Natural killer cell (primary cell): ENCODE results near the gene RPS19. TPM values are rescaled to one million over a fixed set of nuclear protein-coding genes. Genes with fewer than 3 reads are reported as not detected.
A peak's percentile ranks its signal among the peaks of the same experiment; 100 is the strongest.

Source experiments
- ATAC-seq, 3 donors: fragments of 150-1000 bp in 2 of 3; fragments of 200-7000 bp in 1 of 3; cut with Tn5 transposase; 1 replicate in 1 of 3; 2 replicates in 2 of 3; pipeline ENCODE4 v1.10.0; 2021; ENCODE audit warnings: mild to moderate bottlenecking in 2 of 3, moderate library complexity in 2 of 3
- DNase-seq, 2 donors: peaks; one replicate each; pipeline versions ENCODE4 v3.0.0 to v3.0.0-alpha.2; 2013 to 2021; ENCODE audit warnings: mixed read lengths in 1 of 2
- H3K27ac ChIP-seq: one replicate; pipeline ENCODE4 v1.5.1; 2013; ENCODE audit warnings: mild to moderate bottlenecking, low read length
- H3K27me3 ChIP-seq: one replicate; pipeline ENCODE4 v1.6.1; 2013; ENCODE audit warnings: low read length; ENCODE audit not compliant: control insufficient read depth, insufficient read depth
- H3K36me3 ChIP-seq: one replicate; pipeline ENCODE4 v1.6.1; 2013; ENCODE audit warnings: low read length; ENCODE audit not compliant: control insufficient read depth, insufficient read depth
- H3K4me1 ChIP-seq: one replicate; pipeline ENCODE4 v1.6.1; 2013; ENCODE audit warnings: low read length; ENCODE audit not compliant: control insufficient read depth, insufficient read depth
- H3K4me3 ChIP-seq: one replicate; pipeline ENCODE4 v1.5.1; 2013; ENCODE audit warnings: low read length
- H3K9me3 ChIP-seq: one replicate; pipeline ENCODE4 v1.6.1; 2013; ENCODE audit warnings: low read length; ENCODE audit not compliant: control insufficient read depth, insufficient read depth
- H3K27ac Mint-ChIP-seq, 2 donors: one replicate each; pipeline ENCODE4 v1.8.0; 2022; ENCODE audit warnings: mild to moderate bottlenecking in 2 of 2, mixed read lengths in 2 of 2, moderate library complexity in 1 of 2
- H3K27me3 Mint-ChIP-seq, 2 donors: one replicate each; pipeline ENCODE4 v1.8.0; 2022; ENCODE audit warnings: low read depth in 2 of 2, mixed read lengths in 2 of 2
- H3K36me3 Mint-ChIP-seq: one replicate; pipeline ENCODE4 v1.8.0; 2022; ENCODE audit warnings: mixed read lengths
- H3K4me1 Mint-ChIP-seq, 2 donors: one replicate each; pipeline ENCODE4 v1.8.0; 2022; ENCODE audit warnings: mixed read lengths in 2 of 2
- H3K4me3 Mint-ChIP-seq: one replicate; pipeline ENCODE4 v1.8.0; 2022; ENCODE audit warnings: mild to moderate bottlenecking, moderate library complexity, mixed read lengths
- H3K9me3 Mint-ChIP-seq, 2 donors: one replicate each; pipeline ENCODE4 v1.8.0; 2022; ENCODE audit warnings: mixed read lengths in 2 of 2
- WGBS: methylation state at CpG from one replicate; pipeline ENCODE4 v1.1.7; 2013; ENCODE audit warnings: missing lambda C conversion rate; ENCODE audit not compliant: insufficient coverage; 5-methylcytosine and 5-hydroxymethylcytosine counted together
- intact Hi-C: fragments of 100-400 bp; cut with micrococcal nuclease; formaldehyde crosslinking; loops from one replicate; pipeline ENCODE4 v1.14.2; 2022
- total RNA-seq, 4 donors: library from RNA; stranded (reverse); fragments of 120-200 nt in 1 of 4; gene quantifications; one replicate each; pipeline versions ENCODE4 v1.2.3 to v1.2.4, GENCODE V29; 2013 to 2022
- TF ChIP-seq, protein P1 (sequence below): fragments of 200-600 bp; IDR thresholded peaks from one replicate; pipeline ENCODE4 v1.8.0; 2022; ENCODE audit warnings: antibody characterized with exemption

RPS19 gene
- total RNA-seq, result 1,000 to 10,000 TPM; 1,358 to 1,814 (median 1,709) TPM
- total RNA-seq (2013), result 3,681 TPM

DNA sequence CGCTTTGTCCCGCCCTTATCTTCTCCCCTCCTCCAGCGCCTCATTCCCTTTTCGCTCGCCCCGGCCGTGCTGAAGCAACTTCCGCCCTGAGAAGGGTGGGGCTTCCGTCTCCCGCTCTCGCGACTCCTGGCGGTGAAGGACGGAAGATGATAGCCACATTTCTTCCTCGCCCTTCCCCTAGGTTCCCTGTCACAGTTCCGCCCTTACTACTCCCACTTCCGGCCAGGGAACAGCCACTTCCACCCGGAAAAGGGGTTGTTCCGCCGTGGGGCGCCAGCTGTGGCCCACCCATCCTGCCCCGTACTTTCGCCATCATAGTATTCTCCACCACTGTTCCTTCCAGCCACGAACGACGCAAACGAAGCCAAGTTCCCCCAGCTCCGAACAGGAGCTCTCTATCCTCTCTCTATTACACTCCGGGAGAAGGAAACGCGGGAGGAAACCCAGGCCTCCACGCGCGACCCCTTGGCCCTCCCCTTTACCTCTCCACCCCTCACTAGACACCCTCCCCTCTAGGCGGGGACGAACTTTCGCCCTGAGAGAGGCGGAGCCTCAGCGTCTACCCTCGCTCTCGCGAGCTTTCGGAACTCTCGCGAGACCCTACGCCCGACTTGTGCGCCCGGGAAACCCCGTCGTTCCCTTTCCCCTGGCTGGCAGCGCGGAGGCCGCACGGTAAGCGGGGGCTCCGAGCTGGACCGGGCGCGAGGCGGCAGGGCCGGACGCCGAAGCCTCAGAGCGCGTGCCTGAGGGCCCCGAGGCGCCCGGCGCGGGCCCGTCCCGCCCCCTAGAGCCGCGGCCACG, at the start of gene RPS19:
Gene RPS19, plus strand, starts transcription at position 638 of the 801 bp plus-strand sequence. CDS start 520 bp downstream, outside the sequence.
- ATAC-seq, result peak; percentile 86 to 95 (median 86)
- Mint-ChIP-seq H3K4me1 (peaks cover 35 to 52% of the 10 kb centered on the region in 2 donors), H3K36me3 (no peaks in the 10 kb centered on the region), H3K9me3 (no peaks in the 10 kb centered on the region), H3K27ac (peak within 1 kb of the TSS; percentile 94 to 96), H3K4me3 (peak within 1 kb of the TSS; percentile 95), H3K27me3 (no peaks in the 10 kb centered on the region)
- DNase-seq, result peak; percentile 98 to 99
- Histone ChIP-seq H3K36me3 (peaks cover 39% of the 10 kb centered on the region), H3K27me3 (no peaks in the 10 kb centered on the region), H3K4me3 (peak within 1 kb of the TSS; percentile 82), H3K4me1 (peaks cover 48% of the 10 kb centered on the region), H3K27ac (peak within 1 kb of the TSS; percentile 92), H3K9me3 (no peaks in the 10 kb centered on the region)
- intact Hi-C loops, result loop anchor here (1.0 to 2.0 kb wide), 4 partner anchors 11 to 175 kb away; no protein-coding TSS in a partner anchor
- TF ChIP-seq, protein P1, sequence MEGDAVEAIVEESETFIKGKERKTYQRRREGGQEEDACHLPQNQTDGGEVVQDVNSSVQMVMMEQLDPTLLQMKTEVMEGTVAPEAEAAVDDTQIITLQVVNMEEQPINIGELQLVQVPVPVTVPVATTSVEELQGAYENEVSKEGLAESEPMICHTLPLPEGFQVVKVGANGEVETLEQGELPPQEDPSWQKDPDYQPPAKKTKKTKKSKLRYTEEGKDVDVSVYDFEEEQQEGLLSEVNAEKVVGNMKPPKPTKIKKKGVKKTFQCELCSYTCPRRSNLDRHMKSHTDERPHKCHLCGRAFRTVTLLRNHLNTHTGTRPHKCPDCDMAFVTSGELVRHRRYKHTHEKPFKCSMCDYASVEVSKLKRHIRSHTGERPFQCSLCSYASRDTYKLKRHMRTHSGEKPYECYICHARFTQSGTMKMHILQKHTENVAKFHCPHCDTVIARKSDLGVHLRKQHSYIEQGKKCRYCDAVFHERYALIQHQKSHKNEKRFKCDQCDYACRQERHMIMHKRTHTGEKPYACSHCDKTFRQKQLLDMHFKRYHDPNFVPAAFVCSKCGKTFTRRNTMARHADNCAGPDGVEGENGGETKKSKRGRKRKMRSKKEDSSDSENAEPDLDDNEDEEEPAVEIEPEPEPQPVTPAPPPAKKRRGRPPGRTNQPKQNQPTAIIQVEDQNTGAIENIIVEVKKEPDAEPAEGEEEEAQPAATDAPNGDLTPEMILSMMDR, result peak; percentile 72
- under 1% methylated on average over 76 of the region's 76 CpGs for WGBS

DNA sequence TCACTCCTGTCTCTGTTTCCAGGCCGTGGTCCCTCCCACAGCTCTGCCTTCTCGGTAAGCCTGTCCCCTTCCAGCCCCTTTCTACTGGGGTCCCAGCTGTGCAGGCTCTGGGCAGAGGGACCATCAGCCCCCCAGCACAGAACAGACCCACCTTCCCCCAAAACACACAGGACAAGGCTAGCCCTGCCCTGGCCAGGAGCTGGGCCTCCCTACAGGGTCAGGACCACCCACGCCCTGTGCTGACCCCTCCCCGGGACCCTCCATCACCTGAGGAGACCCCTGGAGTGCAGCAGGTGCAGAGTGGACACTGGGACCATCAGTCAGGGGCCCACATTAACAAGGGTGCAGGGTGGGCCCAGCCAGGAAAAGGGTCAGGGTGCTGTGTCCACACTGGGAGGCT, 49.8 kb upstream of the RPS19 start:
- ATAC-seq, result no peak
- Mint-ChIP-seq H3K36me3 (no peaks in the 10 kb centered on the region), H3K27me3 (peaks cover 7 to 10% of the 10 kb centered on the region in 2 donors), H3K27ac (no peak overlapping the region), H3K4me1 (no peaks in the 10 kb centered on the region), H3K4me3 (no peak overlapping the region), H3K9me3 (no peaks in the 10 kb centered on the region)
- 60% methylated on average over 4 of the region's 4 CpGs for WGBS
- Histone ChIP-seq H3K4me1 (peaks cover 21% of the 10 kb centered on the region), H3K36me3 (no peaks in the 10 kb centered on the region), H3K9me3 (no peaks in the 10 kb centered on the region), H3K4me3 (no peak overlapping the region), H3K27me3 (no peaks in the 10 kb centered on the region), H3K27ac (no peak overlapping the region)
- TF ChIP-seq, protein P1, result no peak
- intact Hi-C loops, result no loop called here
- DNase-seq, result no peak

DNA sequence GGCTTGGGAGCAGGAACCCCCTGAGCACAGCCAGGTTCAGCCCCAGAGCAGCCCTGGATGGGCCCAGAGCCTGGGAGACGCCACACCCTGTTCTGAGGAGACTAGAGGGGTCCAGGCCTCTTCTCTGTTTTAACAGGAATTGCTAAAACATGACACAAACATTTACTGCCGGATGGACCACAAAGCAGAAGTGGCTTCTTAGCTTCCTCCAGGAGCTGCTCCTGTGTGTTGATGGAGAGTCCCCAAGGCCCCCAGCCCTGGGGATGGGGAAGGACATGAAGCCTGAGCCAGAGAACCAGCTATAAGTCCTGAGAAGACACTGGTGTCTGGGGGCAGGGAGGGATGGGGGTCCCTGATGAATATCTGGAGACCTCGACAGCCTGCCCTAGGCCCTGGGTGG, 49.0 kb upstream of the RPS19 start:
- TF ChIP-seq, protein P1, result no peak
- DNase-seq, result no peak
- H3K4me3 ChIP-seq, result no peak overlapping the region
- no peaks in the 10 kb centered on the region for H3K9me3 ChIP-seq
- no peaks in the 10 kb centered on the region for H3K27me3 ChIP-seq
- Mint-ChIP-seq H3K27ac (no peak overlapping the region), H3K36me3 (no peaks in the 10 kb centered on the region), H3K4me3 (no peak overlapping the region), H3K9me3 (no peaks in the 10 kb centered on the region), H3K4me1 (no peaks in the 10 kb centered on the region), H3K27me3 (peaks cover 7 to 10% of the 10 kb centered on the region in 2 donors)
- peak in 1 of 3 donors; percentile 60 for ATAC-seq
- H3K36me3 ChIP-seq, result no peaks in the 10 kb centered on the region
- 13% methylated on average over 3 of the region's 3 CpGs for WGBS
- H3K27ac ChIP-seq, result no peak overlapping the region
- intact Hi-C loops, result no loop called here
- peaks cover 21% of the 10 kb centered on the region for H3K4me1 ChIP-seq
